Suprapubic skin (tissue), 4 donors: ENCODE data around the gene HIPK3.

Experiments used
- EP300 ChIP-seq: sonication (generic); formaldehyde crosslinking; IDR thresholded peaks from one replicate; pipeline ENCODE4 v1.6.1; 2017; ENCODE audit warnings: antibody characterized with exemption
- POLR2AphosphoS5 ChIP-seq, 3 donors: sonication (generic); formaldehyde crosslinking; IDR thresholded peaks; one replicate each; pipeline ENCODE4 v1.6.1; 2017; ENCODE audit warnings: antibody characterized with exemption in 3 of 3
- TF ChIP-seq, protein P1 (sequence below), 2 donors: fragments of 200-600 bp in 1 of 2; fragments of 450-650 bp in 1 of 2; sonication (generic) in 1 of 2; IDR thresholded peaks; one replicate each; pipeline ENCODE4 v1.5.1; 2016 to 2019; ENCODE audit warnings: antibody characterized with exemption in 2 of 2, mild to moderate bottlenecking in 1 of 2, moderate library complexity in 1 of 2

DNA sequence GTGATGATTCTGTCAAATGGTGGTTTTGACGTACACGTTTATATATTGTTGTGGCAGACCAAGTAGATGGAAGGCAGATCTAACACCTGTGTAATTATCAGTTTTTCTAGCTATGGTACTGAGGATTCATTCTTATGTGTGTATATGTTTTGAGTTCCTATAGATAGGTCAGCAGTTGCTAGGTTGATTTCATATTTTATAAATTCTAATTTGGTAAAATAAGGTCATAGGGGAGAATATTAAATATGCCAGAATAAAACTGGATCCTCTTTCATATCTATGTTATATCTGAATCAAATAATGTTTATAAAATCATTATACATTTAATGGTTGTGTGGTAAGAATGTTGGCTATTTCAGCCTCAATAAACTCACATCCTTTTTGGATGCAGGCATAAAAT is 27.6 kb downstream of the HIPK3 start:
- TF ChIP-seq, protein P1, sequence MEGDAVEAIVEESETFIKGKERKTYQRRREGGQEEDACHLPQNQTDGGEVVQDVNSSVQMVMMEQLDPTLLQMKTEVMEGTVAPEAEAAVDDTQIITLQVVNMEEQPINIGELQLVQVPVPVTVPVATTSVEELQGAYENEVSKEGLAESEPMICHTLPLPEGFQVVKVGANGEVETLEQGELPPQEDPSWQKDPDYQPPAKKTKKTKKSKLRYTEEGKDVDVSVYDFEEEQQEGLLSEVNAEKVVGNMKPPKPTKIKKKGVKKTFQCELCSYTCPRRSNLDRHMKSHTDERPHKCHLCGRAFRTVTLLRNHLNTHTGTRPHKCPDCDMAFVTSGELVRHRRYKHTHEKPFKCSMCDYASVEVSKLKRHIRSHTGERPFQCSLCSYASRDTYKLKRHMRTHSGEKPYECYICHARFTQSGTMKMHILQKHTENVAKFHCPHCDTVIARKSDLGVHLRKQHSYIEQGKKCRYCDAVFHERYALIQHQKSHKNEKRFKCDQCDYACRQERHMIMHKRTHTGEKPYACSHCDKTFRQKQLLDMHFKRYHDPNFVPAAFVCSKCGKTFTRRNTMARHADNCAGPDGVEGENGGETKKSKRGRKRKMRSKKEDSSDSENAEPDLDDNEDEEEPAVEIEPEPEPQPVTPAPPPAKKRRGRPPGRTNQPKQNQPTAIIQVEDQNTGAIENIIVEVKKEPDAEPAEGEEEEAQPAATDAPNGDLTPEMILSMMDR (IDR thresholded peaks at IDR 0.05), result no peak
- TF ChIP-seq POLR2AphosphoS5 (IDR thresholded peaks at IDR 0.05) (no peak), EP300 (no peak)
